Measurements from ENCODE around the gene ZNF446. TPM values are rescaled to one million over a fixed set of nuclear protein-coding genes. Genes with fewer than 3 reads are reported as not detected.
A peak's percentile ranks its signal among the peaks of the same experiment; 100 is the strongest.

ZNF446 gene
- total and polyA plus RNA-seq, 9 of the 15 experiments (the other 6 are each of a cell fraction or from before 2014, with no cell fraction given), result 0.07 to 4.8 (median 1.2) TPM

DNA sequence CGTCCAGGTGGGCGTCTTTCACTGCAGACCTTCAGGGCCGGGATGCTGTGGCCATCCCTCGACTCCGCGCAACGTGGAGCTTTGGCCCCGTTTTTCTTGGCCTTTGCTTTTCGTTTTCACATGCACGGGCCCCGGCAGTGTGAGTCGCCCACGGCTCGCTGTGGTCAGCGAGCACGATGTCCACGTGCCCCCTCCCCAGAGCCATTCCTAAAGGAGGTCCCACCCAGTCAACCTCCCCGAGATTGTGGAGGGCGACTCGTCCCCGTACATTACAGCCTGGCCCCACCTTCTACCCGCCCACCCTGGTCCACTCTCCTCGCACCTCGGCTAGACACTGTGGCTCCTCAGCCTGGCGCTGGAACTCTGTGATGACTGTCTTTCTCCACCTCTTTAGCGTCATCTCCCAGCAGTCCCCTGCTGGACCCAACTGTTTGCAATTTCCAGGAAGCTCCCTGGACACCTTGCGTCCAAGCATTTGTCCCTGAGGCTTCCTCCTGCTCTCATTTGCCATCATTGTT is 405 bp downstream of the ZNF446 start (continued):
- TF ChIP-seq, protein P1, sequence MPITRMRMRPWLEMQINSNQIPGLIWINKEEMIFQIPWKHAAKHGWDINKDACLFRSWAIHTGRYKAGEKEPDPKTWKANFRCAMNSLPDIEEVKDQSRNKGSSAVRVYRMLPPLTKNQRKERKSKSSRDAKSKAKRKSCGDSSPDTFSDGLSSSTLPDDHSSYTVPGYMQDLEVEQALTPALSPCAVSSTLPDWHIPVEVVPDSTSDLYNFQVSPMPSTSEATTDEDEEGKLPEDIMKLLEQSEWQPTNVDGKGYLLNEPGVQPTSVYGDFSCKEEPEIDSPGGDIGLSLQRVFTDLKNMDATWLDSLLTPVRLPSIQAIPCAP (CRISPR knock-in tag; IDR thresholded peaks at IDR 0.05; ENCODE audit: borderline replicate concordance), result no peak
- TF ChIP-seq RBM17 (IDR thresholded peaks at IDR 0.05; ENCODE audit: borderline replicate concordance, low read depth, low read length), result no peak
- no peak for TF ChIP-seq ZNF143 (CRISPR knock-in tag; IDR thresholded peaks at IDR 0.05)
- TF ChIP-seq, protein P2, sequence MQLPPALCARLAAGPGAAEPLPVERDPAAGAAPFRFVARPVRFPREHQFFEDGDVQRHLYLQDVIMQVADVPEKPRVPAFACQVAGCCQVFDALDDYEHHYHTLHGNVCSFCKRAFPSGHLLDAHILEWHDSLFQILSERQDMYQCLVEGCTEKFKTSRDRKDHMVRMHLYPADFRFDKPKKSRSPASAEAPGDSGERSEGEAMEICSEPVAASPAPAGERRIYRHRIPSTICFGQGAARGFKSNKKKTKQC (CRISPR knock-in tag; IDR thresholded peaks at IDR 0.05), result no peak; the same call in 1 of the 2 replicates
- TF ChIP-seq CBX5 (IDR thresholded peaks at IDR 0.05; ENCODE audit: borderline replicate concordance, low read depth), result no peak
- TF ChIP-seq ZZZ3 (IDR thresholded peaks at IDR 0.05), result no peak
- no peak for TF ChIP-seq ZFP36 (IDR thresholded peaks at IDR 0.05; ENCODE audit: low read depth, low read length, partially characterized antibody)
- TF ChIP-seq RCOR1 (IDR thresholded peaks at IDR 0.05; ENCODE audit: borderline replicate concordance in 1 of 2, low read depth in 2 of 2, low read length in 2 of 2), result 0 out of 4 replicates have a peak, but pooled peaks of 1 of the 2 experiments have one; percentile 8
- TF ChIP-seq, protein P3, sequence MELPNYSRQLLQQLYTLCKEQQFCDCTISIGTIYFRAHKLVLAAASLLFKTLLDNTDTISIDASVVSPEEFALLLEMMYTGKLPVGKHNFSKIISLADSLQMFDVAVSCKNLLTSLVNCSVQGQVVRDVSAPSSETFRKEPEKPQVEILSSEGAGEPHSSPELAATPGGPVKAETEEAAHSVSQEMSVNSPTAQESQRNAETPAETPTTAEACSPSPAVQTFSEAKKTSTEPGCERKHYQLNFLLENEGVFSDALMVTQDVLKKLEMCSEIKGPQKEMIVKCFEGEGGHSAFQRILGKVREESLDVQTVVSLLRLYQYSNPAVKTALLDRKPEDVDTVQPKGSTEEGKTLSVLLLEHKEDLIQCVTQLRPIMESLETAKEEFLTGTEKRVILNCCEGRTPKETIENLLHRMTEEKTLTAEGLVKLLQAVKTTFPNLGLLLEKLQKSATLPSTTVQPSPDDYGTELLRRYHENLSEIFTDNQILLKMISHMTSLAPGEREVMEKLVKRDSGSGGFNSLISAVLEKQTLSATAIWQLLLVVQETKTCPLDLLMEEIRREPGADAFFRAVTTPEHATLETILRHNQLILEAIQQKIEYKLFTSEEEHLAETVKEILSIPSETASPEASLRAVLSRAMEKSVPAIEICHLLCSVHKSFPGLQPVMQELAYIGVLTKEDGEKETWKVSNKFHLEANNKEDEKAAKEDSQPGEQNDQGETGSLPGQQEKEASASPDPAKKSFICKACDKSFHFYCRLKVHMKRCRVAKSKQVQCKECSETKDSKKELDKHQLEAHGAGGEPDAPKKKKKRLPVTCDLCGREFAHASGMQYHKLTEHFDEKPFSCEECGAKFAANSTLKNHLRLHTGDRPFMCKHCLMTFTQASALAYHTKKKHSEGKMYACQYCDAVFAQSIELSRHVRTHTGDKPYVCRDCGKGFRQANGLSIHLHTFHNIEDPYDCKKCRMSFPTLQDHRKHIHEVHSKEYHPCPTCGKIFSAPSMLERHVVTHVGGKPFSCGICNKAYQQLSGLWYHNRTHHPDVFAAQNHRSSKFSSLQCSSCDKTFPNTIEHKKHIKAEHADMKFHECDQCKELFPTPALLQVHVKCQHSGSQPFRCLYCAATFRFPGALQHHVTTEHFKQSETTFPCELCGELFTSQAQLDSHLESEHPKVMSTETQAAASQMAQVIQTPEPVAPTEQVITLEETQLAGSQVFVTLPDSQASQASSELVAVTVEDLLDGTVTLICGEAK (IDR thresholded peaks at IDR 0.05), result no peak
- TF ChIP-seq, protein P3 (CRISPR knock-in tag; IDR thresholded peaks at IDR 0.05), result no peak
- no peak for TF ChIP-seq POLR3A (IDR thresholded peaks at IDR 0.05; ENCODE audit: borderline replicate concordance, extremely low read depth, insufficient read depth, insufficient read length)
- no peak for TF ChIP-seq CEBPG (CRISPR knock-in tag; IDR thresholded peaks at IDR 0.05)
- TF ChIP-seq CEBPG (tag; conservative IDR thresholded peaks at IDR 0.05 in 1 of 2, IDR thresholded peaks at IDR 0.05 in 1 of 2), result no peak
- TF ChIP-seq HIVEP1 (CRISPR knock-in tag; IDR thresholded peaks at IDR 0.05), result no peak
- TF ChIP-seq PRPF4 (IDR thresholded peaks at IDR 0.05; ENCODE audit: insufficient read depth, low read depth, low read length, poor library complexity, severe bottlenecking), result no peak
